Progenitor cell of endocrine pancreas (in vitro differentiated cells): ENCODE data around the gene FAM83C. TPM values are rescaled to one million over a fixed set of nuclear protein-coding genes. Genes with fewer than 3 reads are reported as not detected.

ENCODE experiments used
- DNase-seq: peaks from one replicate; pipeline ENCODE4 v3.0.0; 2021; ENCODE audit warnings: low spot score; ENCODE audit not compliant: unreplicated experiment
- H3K27ac Mint-ChIP-seq: 2 replicates; pipeline ENCODE4 v1.8.0; 2021; ENCODE audit warnings: mild to moderate bottlenecking, moderate library complexity, mixed read lengths
- H3K27me3 Mint-ChIP-seq: 2 replicates; pipeline ENCODE4 v1.8.0; 2021; ENCODE audit warnings: mixed read lengths
- H3K36me3 Mint-ChIP-seq: 2 replicates; pipeline ENCODE4 v1.8.0; 2022; ENCODE audit warnings: mixed read lengths; ENCODE audit not compliant: insufficient read depth
- H3K4me1 Mint-ChIP-seq: 2 replicates; pipeline ENCODE4 v1.8.0; 2021; ENCODE audit warnings: low read depth, mixed read lengths
- H3K4me3 Mint-ChIP-seq: 2 replicates; pipeline ENCODE4 v1.8.0; 2021; ENCODE audit warnings: low read depth, mild to moderate bottlenecking, moderate library complexity, mixed read lengths
- H3K9me3 Mint-ChIP-seq: 2 replicates; pipeline ENCODE4 v1.8.0; 2021; ENCODE audit warnings: low read depth, mixed read lengths
- total RNA-seq: library from RNA; stranded (reverse); gene quantifications from 2 replicates; pipeline ENCODE4 v1.2.1, GENCODE V29; 2021
- TF ChIP-seq, protein P1 (sequence below): fragments of 200-600 bp; sonication (generic); IDR thresholded peaks from one replicate; pipeline ENCODE4 v1.5.0; 2021; ENCODE audit warnings: antibody characterized with exemption, mild to moderate bottlenecking; ENCODE audit not compliant: unreplicated experiment

Gene FAM83C
- total RNA-seq, 1 donor from 2014 or later = not detected

DNA sequence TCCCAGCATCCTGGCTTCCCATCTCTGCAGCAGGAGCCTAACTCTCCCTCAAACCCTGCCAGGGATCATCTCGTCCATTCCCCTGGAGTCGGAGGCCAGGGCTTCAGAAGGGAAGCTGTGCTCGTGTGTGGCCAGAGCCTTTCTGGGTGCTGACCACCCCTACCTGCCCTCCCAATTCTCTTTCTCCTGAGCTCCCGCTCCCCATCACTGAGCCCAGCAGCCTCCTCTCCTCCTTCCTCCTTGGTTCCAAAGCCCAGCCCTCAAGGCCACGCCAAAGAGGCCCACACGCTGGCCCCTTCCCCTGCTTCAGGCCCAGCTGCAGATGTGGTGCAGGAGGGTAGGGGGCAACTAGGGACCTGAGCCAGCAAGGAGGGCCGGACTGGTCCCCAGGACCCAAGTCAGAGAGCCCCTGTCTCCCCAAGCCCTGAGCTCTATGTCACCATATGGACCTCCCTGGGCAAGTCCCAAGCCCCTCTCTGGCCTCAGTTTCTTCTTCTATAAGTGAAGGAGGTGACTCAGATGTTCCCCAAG lies 1.3 kb downstream of the FAM83C start:
- H3K9me3 Mint-ChIP-seq = no peaks in the 10 kb centered on the region
- peaks cover 23% of the 10 kb centered on the region for H3K4me1 Mint-ChIP-seq
- H3K36me3 Mint-ChIP-seq = no peaks in the 10 kb centered on the region
- H3K27ac Mint-ChIP-seq = no peak overlapping the region
- TF ChIP-seq, protein P1, sequence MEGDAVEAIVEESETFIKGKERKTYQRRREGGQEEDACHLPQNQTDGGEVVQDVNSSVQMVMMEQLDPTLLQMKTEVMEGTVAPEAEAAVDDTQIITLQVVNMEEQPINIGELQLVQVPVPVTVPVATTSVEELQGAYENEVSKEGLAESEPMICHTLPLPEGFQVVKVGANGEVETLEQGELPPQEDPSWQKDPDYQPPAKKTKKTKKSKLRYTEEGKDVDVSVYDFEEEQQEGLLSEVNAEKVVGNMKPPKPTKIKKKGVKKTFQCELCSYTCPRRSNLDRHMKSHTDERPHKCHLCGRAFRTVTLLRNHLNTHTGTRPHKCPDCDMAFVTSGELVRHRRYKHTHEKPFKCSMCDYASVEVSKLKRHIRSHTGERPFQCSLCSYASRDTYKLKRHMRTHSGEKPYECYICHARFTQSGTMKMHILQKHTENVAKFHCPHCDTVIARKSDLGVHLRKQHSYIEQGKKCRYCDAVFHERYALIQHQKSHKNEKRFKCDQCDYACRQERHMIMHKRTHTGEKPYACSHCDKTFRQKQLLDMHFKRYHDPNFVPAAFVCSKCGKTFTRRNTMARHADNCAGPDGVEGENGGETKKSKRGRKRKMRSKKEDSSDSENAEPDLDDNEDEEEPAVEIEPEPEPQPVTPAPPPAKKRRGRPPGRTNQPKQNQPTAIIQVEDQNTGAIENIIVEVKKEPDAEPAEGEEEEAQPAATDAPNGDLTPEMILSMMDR = no peak
- DNase-seq = no peak
- peaks cover 10% of the 10 kb centered on the region for H3K27me3 Mint-ChIP-seq
- no peak overlapping the region for H3K4me3 Mint-ChIP-seq

DNA sequence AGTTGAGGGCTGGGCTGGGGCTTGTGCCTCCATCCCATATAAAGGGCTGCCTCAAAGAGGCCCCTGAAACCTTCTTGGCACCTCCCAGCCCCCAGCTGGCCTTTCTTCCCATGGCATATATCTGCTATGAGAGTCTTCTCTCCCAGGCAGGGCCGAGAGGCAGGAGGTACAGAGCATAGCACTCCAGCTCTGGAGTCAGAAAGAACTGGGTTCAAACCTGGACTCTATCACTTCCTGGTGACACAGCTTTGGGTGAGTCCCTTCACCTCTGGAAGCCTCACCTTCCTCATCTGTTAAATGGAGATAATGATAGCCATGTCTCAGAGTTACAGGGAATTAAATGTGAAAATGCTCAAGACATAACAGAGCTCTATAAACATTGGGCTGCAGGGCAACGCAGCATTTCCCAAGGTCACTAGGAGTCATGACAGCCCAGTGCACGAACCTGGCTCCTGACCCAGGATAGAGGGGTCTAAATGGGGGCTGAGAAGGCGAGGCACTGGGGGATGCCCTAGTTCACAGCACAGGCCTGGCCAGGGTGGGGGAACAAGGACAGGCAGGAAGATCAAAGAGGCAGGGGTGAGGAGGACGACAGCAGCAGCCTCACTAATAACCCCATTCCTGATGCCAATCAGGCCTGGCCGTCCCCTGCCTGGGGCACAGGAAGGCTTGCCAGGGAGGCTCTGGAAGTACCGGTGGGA lies 1.9 kb downstream of the FAM83C start:
- H3K27ac Mint-ChIP-seq = no peak overlapping the region
- H3K4me3 Mint-ChIP-seq = no peak overlapping the region
- peaks cover 24% of the 10 kb centered on the region for H3K4me1 Mint-ChIP-seq
- H3K27me3 Mint-ChIP-seq = peaks cover 8% of the 10 kb centered on the region
- TF ChIP-seq, protein P1 = no peak
- no peak for DNase-seq
- H3K36me3 Mint-ChIP-seq = no peaks in the 10 kb centered on the region
- no peaks in the 10 kb centered on the region for H3K9me3 Mint-ChIP-seq

DNA sequence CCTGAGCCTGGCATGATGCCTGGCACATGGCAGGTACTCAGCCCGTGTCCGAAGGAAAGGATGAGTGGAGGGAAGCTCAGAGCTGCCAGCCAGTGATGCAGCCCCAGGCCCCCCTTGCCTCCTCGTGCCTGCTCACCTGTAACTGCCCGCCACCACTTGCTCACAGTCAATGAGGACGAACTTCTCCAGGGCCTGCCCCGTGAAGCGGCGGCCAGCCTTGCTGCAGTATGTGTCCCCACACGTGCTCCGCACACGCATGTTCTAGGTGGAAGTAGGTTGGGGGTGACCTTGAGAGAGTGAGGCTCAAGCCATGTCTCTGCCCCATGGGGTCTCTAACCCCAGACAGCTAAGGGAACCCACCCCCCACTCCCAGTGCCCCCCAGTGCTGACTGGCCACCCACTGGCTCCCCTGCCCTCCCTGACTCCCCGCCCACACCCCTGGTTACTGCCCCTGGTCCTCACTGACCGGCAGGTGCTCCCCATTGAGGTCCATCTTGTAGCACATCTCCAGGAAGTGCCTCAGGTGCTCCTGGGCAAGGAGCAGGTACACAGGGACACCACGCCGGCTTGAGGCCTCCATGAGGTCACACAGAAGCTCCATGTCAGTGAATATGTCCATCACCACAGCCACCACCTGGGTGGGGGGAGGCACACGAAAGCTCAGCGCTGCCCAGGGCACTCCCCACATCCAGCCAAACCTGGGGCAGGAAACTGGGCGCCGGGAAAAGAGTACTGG lies 3.7 kb downstream of the FAM83C start:
- DNase-seq = no peak
- no peaks in the 10 kb centered on the region for H3K36me3 Mint-ChIP-seq
- H3K27me3 Mint-ChIP-seq = peaks cover 8% of the 10 kb centered on the region
- peaks cover 20% of the 10 kb centered on the region for H3K4me1 Mint-ChIP-seq
- no peak overlapping the region for H3K27ac Mint-ChIP-seq
- no peaks in the 10 kb centered on the region for H3K9me3 Mint-ChIP-seq
- TF ChIP-seq, protein P1 = no peak
- no peak overlapping the region for H3K4me3 Mint-ChIP-seq

DNA sequence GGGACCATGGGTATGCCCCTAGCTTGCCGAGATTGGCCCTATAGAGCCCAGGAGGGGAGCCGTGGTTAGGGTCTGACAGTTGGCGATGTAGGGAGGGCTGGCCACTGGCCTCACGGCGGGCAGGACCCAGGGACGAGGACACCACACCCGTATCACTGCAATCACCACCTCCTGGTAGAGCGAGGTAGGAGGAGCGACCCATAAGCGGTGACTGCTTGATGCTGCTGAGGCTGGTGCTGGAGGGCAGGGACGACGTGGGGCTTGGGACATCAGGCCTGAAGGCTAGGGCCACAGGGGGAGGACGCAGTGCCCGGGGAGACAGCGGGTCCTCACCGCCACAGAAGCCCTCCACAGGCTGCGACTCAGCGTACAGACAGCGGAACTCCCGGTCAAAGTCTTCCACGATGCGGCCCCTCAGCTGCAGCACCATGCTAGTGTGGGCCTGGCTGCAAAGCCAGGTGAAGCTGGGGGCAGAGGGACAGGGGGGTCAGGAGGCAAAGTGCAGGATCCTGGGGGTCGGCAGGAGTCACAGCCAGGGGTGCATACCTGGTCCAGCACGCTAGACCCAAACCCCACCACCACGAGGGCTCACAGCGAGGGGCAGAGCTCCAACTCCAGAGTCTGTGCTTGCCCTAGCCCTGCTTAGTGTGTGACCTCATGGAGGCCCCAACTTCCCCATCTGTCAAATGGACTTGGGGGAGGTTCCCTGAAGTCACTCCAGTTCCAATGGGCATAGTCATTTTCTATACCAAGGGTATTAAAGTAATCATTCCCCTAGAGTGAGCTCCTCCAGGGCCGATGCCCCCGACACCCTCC lies 4.5 kb downstream of the FAM83C start:
- TF ChIP-seq, protein P1 = no peak
- H3K4me3 Mint-ChIP-seq = no peak overlapping the region
- no peaks in the 10 kb centered on the region for H3K36me3 Mint-ChIP-seq
- H3K27me3 Mint-ChIP-seq = peaks cover 6% of the 10 kb centered on the region
- H3K4me1 Mint-ChIP-seq = peaks cover 23% of the 10 kb centered on the region
- DNase-seq = no peak
- no peaks in the 10 kb centered on the region for H3K9me3 Mint-ChIP-seq
- H3K27ac Mint-ChIP-seq = no peak overlapping the region
